HG02678 (cell line): Measurements from ENCODE around the gene PNN.

ENCODE experiments used
- ATAC-seq: cut with Tn5 transposase; IDR thresholded peaks from one replicate; pipeline ENCODE4 v1.9.1; 2021; ENCODE audit warnings: mild to moderate bottlenecking, moderate library complexity; ENCODE audit not compliant: unreplicated experiment

PNN gene

DNA sequence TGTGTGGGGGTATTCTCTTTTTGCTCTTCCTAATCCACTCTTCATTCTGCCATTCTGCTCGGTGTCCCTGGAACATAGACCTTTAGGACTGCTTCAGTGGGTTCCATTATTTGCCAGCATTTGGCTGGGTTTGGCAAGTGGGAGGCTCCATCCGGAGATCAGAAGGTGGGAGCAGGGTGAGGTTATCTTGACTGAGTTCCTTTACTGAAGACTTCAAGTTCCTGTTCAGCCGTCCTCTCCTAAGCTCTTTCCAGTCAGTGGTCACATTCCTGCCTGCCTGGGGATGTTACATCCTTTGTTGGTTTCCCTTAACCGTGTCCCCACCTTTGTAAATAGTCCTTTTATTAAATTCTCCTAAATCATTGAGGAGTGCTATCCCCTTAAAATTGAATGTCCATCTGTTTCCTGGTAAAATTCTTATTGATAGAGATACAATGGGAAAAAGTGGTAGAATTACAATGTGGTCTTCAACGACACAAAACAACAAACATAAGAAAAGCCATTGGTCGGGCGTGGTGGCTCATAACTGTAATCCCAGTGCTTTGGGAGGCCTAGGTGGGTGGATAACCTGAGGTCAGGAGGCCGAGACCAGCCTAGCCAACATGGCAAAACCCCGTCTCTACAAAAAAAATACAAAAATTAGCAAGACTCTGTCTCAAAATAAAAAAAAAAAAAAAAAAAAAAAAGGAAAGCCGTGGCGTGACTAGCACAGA is 53.6 kb downstream of the PNN start:
- ATAC-seq: no peak

DNA sequence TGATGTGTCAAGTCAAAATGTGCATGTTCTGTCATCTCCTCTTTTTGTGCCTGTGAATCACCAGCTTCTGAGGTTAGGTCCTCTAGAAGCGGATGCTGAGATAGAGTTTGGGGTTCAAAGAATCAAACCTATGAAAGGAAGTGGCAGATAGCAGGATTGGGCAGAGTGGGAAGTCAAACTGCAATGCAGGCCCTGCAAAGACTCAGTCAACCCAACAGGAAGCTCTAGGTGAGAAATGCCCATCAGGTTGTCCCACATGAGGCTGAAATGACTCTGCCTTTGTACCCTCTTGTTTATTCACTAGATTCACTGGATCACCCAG is 54.1 kb downstream of the PNN start:
- ATAC-seq: peak; percentile 71

DNA sequence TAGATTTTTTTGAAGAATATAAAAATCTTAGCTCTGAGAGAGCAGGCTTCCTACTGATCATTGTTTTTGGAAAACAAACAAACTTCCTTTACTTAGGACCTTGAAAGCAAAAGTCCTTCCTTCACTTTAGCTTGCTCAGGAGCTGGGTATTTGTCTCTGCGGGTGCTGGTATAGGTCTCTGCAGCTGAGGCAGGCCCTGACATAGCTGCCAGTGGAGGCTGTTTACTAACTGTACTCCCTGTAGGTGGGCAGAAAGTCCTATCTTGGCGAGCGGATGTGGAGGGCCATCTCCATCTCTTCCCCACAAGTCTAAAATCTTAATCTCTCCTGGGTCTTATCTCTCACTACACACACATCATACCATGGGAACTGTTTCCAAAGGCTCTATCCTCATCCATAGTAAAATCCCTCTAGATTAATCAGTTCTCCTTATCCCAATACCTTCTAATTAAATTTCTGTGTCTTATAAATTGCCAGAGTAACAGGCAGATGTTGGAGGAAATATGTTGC is 54.6 kb downstream of the PNN start:
- no peak for ATAC-seq

DNA sequence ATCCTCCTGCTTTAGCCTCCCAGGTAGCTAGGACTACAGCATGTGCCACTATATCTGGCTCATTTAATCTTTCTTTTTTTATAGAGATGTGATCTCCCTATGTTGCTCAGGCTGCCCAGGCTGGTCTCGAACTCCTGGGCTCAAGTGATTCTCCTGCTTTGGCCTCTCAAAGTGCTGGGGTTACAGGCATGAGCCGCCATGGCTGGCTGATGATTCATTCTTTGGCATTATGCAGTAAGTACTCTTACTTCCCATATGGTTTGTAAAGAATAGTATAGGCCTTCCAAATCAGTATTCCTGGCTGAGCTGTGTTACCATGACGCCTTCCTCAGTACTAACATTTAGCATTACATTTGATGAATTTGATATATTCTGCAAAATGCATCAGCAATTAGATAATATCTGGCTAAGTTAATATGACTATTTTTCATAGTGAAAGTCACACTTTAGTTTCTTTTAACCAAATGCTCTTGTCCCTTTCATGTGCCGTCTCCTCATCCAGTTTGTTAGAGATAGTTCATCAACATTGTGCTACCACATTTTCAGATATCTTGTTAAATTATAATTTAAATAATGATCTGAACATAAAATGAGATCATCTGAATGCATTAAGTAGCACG is 55.5 kb downstream of the PNN start:
- no peak for ATAC-seq

DNA sequence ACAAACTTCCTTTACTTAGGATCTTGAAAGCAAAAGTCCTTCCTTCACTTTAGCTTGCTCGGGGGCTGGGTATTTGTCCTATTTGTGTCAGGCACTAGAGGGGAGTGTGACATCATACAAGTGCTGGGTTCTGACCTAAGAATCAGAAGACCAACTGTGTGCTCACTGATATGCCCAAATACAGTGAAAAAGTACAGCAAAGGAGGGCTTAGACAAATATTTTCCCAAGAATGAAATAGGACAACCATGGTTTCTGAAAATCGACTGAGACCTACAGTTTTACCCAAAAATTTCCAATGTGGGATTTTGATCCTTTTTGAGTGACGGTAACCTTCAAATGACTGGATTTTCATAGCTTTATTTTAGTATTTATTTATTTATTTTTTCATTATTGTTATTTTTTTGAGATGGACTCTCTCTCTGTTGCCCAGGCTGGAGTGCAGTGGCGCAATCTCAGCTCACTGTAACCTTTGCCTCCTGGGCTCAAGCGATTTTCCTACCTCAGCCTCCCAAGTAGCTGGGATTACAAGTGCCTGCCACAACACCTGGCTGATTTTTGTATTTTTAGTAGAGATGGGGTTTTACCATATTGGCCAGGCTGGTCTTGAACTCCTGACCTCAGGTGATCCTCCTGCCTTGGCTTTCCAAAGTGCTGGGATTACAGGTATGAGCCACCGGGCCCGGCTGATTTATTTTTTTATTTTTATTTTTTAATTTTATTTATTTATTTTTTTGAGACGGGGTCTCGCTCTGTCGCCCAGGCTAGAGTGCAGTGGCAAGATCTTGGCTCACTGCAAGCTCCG is 56.9 kb downstream of the PNN start:
- peak; percentile 62 for ATAC-seq
